NT2/D1 (cell line): ENCODE results near the gene MMS22L.

Source experiments
- DNase-seq: peaks from one replicate; pipeline ENCODE4 v3.0.0-alpha.2; 2011; ENCODE audit warnings: low read depth, low spot score
- H3K27me3 ChIP-seq: 2 replicates; pipeline ENCODE4 v1.6.0; 2011; ENCODE audit warnings: mild to moderate bottlenecking; ENCODE audit not compliant: insufficient read length, insufficient read depth
- H3K36me3 ChIP-seq: 2 replicates; pipeline ENCODE4 v1.6.1; 2011; ENCODE audit warnings: mild to moderate bottlenecking, low read length, mixed read lengths; ENCODE audit not compliant: insufficient read depth, insufficient read length
- H3K4me1 ChIP-seq: 2 replicates; pipeline ENCODE4 v1.5.1; 2011; ENCODE audit not compliant: insufficient read depth, insufficient read length
- H3K4me3 ChIP-seq: 2 replicates; pipeline ENCODE4 v1.5.1; 2011; ENCODE audit warnings: low read depth; ENCODE audit not compliant: insufficient read length
- H3K9ac ChIP-seq: 2 replicates; pipeline ENCODE4 v1.6.0; 2011; ENCODE audit warnings: low read depth; ENCODE audit not compliant: insufficient read length
- H3K9me3 ChIP-seq: 2 replicates; pipeline ENCODE4 v1.5.1; 2011; ENCODE audit warnings: mild to moderate bottlenecking, low read length; ENCODE audit not compliant: insufficient read depth
- SUZ12 ChIP-seq: IDR thresholded peaks from 2 replicates; pipeline ENCODE4 v1.6.1; 2011; ENCODE audit not compliant: insufficient read length, insufficient read depth; ENCODE audit errors: extremely low read depth
- YY1 ChIP-seq: IDR thresholded peaks from 2 replicates; pipeline ENCODE4 v1.6.1; 2011; ENCODE audit not compliant: insufficient read length, insufficient read depth
- ZNF274 ChIP-seq: IDR thresholded peaks from 2 replicates; pipeline ENCODE4 v1.6.1; 2011; ENCODE audit warnings: mild to moderate bottlenecking, low read depth, low read length

Gene MMS22L

DNA sequence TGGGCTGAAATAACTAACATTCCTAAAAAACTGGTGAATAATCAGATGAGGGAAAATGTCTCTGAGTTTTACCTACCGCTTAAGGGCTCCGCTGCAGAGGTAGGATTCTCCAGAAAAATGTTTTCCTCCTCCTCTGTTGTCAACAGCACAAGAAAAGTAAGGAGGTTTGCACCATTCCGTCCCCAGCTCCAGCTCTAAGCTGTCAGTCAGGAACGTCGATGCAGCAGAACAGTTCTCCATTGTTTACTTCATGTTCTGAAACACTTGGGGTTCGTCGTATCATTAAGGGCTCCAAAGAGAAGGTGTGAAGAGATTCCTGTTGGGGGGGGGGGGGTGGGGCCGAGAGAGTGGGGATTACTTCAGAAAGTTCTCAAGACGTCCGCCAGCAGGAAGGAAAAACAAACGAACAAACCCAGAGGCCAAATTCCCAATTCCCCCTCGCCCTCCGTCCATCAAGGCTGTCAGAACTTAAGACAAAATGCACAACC lies 734 bp downstream of the MMS22L start:
- no peak for DNase-seq

DNA sequence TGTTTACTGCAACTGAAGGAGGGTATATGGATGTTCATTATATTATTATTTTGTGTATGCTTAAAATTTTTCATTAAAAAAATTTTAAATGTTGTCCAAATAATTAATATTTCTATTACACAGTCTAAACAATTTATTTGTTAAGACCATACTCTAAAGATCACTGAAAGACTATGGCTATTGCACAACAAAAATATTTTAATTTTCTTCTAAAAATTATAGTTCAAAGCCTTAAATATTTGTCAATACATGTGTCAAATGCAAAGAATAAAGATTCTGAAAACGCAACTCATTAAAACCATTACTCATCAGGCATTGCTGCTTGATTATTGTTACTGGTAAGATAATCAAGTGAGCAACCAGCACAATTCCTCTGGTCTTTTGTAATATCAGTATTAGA lies 2.2 kb downstream of the MMS22L start:
- no peak for TF ChIP-seq ZNF274
- no peak for TF ChIP-seq YY1
- no peak for TF ChIP-seq SUZ12
- H3K36me3 ChIP-seq = peaks cover 48% of the 10 kb centered on the region
- no peaks in the 10 kb centered on the region for H3K9me3 ChIP-seq
- H3K4me1 ChIP-seq = no peaks in the 10 kb centered on the region
- H3K4me3 ChIP-seq = peak overlapping the region; percentile 4
- H3K27me3 ChIP-seq = no peaks in the 10 kb centered on the region
- no peak overlapping the region for H3K9ac ChIP-seq
- DNase-seq = no peak

More for the DNA sequence above, 734 bp downstream of the MMS22L start:
- no peaks in the 10 kb centered on the region for H3K4me1 ChIP-seq
- H3K4me3 ChIP-seq = peak overlapping the region; percentile 90
- H3K27me3 ChIP-seq = no peaks in the 10 kb centered on the region
- H3K9ac ChIP-seq = peak overlapping the region; percentile 91
- H3K9me3 ChIP-seq = no peaks in the 10 kb centered on the region
- no peak for TF ChIP-seq SUZ12
- no peak for TF ChIP-seq YY1
- TF ChIP-seq ZNF274 = no peak
- peaks cover 41% of the 10 kb centered on the region for H3K36me3 ChIP-seq

DNA sequence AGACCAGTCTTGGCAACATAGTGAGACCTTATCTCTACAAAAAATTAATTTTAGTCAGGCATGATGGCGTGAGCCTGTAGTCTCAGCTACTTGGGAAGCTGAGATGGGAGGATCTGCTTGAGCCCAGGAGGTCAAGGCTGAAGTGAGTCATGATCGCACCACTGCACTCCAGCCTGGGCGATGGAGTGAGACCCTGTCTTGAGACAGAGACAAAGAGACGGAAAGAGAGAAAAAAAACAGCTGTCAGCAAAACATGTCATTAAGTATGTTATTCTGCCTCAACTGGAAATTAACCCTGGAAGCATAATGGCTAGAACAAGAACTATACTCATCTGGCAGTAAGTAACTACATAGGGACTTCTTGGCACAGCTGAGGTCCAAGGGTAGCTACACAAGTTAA lies 7.2 kb downstream of the MMS22L start:
- H3K9me3 ChIP-seq = no peaks in the 10 kb centered on the region

DNA sequence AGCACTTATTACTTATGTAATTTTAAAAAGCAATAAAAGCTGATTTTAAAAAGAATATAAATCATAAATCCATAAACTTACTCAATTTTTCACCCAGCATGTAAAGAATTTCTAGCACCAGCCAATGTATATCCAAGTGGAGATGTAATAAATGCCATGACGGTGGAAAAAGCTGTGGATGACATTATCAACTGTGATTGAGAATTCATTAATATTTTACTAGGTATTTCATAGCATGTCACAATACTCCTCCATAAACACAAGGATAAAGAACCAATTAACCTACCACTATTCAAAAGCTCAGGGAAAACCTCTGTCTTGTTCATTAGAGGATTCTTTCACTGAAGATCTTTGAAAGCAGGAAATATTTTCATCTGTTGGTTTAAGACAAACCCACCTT lies 13.2 kb downstream of the MMS22L start:
- Histone ChIP-seq H3K27me3 (no peaks in the 10 kb centered on the region), H3K4me1 (no peaks in the 10 kb centered on the region), H3K9me3 (no peaks in the 10 kb centered on the region), H3K4me3 (no peak overlapping the region), H3K9ac (no peak overlapping the region), H3K36me3 (peaks cover 62% of the 10 kb centered on the region)
- TF ChIP-seq YY1 (no peak), ZNF274 (no peak), SUZ12 (no peak)
- no peak for DNase-seq

More for the DNA sequence above, 7.2 kb downstream of the MMS22L start:
- H3K4me1 ChIP-seq = no peaks in the 10 kb centered on the region
- no peaks in the 10 kb centered on the region for H3K27me3 ChIP-seq
- no peak for DNase-seq
- TF ChIP-seq ZNF274 (no peak), YY1 (no peak), SUZ12 (no peak)
- H3K4me3 ChIP-seq = no peak overlapping the region
- H3K36me3 ChIP-seq = peaks cover 66% of the 10 kb centered on the region
- H3K9ac ChIP-seq = no peak overlapping the region

DNA sequence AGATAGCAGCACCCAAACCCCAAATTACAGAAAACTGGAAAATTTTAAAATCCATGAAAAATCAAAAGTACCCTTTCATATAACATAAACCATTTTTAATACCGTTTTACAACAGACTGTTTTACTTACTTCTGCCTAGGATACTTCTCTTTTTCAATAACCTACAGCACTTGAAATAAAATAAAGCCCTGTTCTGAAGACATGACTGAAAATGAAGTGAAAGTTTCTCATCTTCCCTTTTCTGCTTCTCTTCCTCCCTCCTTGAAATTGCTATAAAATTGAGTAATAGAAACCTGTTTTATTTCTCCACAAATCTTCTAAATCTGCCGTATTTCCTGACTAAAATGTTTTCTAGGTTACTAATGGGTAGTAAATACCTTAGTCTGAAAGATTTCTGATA lies 20.3 kb downstream of the MMS22L start:
- no peaks in the 10 kb centered on the region for H3K4me1 ChIP-seq
- no peak for DNase-seq
- H3K4me3 ChIP-seq = no peak overlapping the region
- TF ChIP-seq YY1 (no peak), SUZ12 (no peak), ZNF274 (no peak)
- peaks cover 51% of the 10 kb centered on the region for H3K36me3 ChIP-seq
- H3K9me3 ChIP-seq = no peaks in the 10 kb centered on the region
- no peak overlapping the region for H3K9ac ChIP-seq
- no peaks in the 10 kb centered on the region for H3K27me3 ChIP-seq

DNA sequence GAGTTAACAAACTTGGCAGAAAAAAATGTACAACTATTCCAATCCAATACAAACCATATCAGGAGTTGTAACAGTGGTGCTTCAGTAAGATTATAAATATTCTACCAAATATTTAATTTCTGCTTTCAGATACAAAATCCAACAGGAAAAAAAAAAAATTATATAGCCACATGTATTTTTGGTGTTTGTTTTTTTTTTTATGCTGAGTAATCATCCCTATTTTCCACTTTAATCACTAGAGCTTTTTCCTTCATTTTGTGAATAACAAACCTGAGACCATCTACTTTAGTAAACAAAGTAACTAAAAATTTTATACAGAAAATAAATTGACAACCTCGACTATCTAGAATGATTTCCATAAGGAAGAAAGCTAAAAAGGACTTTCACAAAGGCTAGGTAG lies 36.2 kb downstream of the MMS22L start:
- peaks cover 23% of the 10 kb centered on the region for H3K36me3 ChIP-seq

DNA sequence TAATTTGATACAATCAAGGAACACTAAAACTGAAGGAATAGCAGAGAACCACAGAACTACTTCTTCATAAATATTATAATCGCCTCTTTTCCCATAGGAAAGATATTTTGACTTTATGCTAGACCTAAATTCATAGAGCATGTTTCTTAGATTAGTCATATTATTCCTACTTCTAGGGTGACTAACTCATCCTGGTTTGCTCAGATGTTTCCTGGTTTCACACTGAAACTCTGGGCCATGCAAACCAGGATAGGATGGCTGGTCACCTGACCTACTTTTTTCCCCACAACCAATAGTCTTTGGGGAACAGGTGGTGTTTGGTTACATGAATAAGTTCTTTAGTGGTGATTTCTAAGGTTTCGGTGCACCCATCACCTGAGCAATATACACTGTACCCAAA lies 42.8 kb downstream of the MMS22L start:
- Histone ChIP-seq H3K4me1 (no peaks in the 10 kb centered on the region), H3K4me3 (no peak overlapping the region), H3K27me3 (no peaks in the 10 kb centered on the region), H3K9ac (no peak overlapping the region), H3K9me3 (no peaks in the 10 kb centered on the region), H3K36me3 (peaks cover 20% of the 10 kb centered on the region)
- TF ChIP-seq YY1 (no peak), SUZ12 (no peak), ZNF274 (no peak)
- no peak for DNase-seq

More for the DNA sequence above, 36.2 kb downstream of the MMS22L start:
- no peak overlapping the region for H3K4me3 ChIP-seq
- DNase-seq = no peak
- no peaks in the 10 kb centered on the region for H3K4me1 ChIP-seq
- H3K9ac ChIP-seq = no peak overlapping the region
- TF ChIP-seq YY1 (no peak), SUZ12 (no peak), ZNF274 (no peak)
- H3K27me3 ChIP-seq = no peaks in the 10 kb centered on the region
- no peaks in the 10 kb centered on the region for H3K9me3 ChIP-seq

DNA sequence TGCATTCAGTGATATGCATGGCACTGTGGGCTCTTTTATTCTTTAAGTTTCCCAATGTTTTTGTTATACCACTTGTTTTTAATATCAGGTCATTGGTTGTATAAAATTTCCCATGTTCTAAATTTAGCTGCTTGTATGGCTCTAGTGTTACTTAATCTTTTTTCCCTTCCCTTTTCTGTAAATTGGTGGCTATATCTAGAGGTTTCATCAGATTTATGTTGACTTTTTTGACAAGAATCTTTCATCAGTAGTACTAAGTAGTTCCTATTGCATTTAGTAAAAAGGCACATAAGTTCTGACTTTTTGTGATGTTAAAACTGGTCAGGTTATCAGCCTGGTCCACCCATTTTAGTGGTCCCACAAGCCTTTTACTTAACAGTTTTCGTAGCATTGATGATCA lies 51.1 kb downstream of the MMS22L start:
- TF ChIP-seq ZNF274 = no peak
- TF ChIP-seq SUZ12 = no peak
- no peak for TF ChIP-seq YY1
- no peaks in the 10 kb centered on the region for H3K9me3 ChIP-seq
- DNase-seq = no peak
- no peaks in the 10 kb centered on the region for H3K27me3 ChIP-seq
- peaks cover 12% of the 10 kb centered on the region for H3K36me3 ChIP-seq
- H3K4me3 ChIP-seq = no peak overlapping the region
- no peak overlapping the region for H3K9ac ChIP-seq
- no peaks in the 10 kb centered on the region for H3K4me1 ChIP-seq
